H1 (cell line): ENCODE data around the gene OLA1. TPM values are rescaled to one million over a fixed set of nuclear protein-coding genes. Genes with fewer than 3 reads are reported as not detected.

Experiments
- TAF7 ChIP-seq: optimal IDR thresholded peaks from 2 replicates; pipeline ENCODE3; 2011; ENCODE audit warnings: low read depth, mild to moderate bottlenecking, inconsistent platforms, low read length, moderate library complexity, borderline replicate concordance
- polyA plus RNA-seq, 7 experiments: library from polyadenylated mRNA; depleted of rRNA in 3 of 7; stranded (reverse) in 5 of 7; unstranded in 2 of 7; fragments of >200 nt in 5 of 7; fragments of 200-250 nt in 2 of 7; gene quantifications; 1 replicate in 5 of 7; 2 replicates in 1 of 7; 4 replicates in 1 of 7; pipeline versions ENCODE4 v1.2.1 to v1.2.3, GENCODE V29; 2011 to 2013; ENCODE audit warnings: missing spikeins in 2 of 7, mixed read lengths in 2 of 7
- total RNA-seq: library from RNA; stranded (reverse); fragmentation: NEBNext Ultra II Directional; extraction: Animal tissue kit (Norgen Biotek cat#: 25700); gene quantifications from 2 replicates; pipeline ENCODE4 v1.2.1, GENCODE V29; 2021

OLA1 gene
- total and polyA plus RNA-seq, 2 of the 8 experiments (the other 6 are each of a cell fraction or from before 2014, with no cell fraction given), result 39.3 to 158 TPM

DNA sequence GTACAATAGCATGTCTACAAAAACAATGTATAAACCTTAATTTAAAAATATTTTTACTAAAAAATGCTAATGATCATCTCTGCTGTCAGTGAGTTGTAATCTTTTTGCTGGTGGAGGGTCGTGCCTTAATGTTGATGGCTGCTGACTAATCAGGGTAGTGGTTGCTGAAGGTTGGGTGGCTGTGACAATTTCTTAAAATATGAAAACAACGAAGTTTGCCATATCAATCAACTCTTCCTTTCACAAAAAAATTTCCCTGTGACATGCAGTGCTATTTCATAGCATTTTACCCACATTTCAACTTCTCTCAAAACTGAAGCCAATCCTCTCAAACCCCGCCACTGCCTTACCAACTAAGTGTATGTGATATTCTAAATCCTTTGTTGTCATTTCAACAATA, 112.4 kb downstream of the OLA1 start (continued):
- no peak for TF ChIP-seq TAF7
